NCI-H446 (cell line): Measurements from ENCODE around the gene EGFLAM.
"Not testable (repeated sequence)": the region's sequence is repeated elsewhere in the genome, so short reads cannot be mapped to it uniquely, and the experiment has no call there.

Experiments
- DNase-seq, 2 experiments: peaks; one replicate each; lab custom pipeline; 2025; lab: John Stamatoyannopoulos, UW

EGFLAM gene

DNA sequence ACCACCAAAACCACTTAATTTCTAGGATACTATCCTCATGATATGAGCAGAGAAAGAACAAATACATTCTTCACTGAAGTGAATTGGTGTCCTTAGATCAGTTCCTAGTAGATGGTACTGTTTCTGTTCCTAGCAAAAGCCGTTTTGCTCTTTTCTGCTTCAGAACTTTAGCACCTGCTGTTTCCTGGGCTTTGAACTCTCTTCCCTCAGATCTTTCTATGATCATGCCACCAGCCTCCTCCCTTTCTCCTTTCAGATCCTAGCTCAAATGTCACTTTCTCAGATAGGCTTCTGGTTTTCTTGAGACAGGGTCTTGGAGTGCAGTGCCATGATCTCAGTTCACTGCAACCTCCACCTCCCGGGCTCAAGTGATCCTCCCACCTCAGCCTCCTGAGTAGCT is 118.0 kb downstream of the EGFLAM start:
- DNase-seq, result no peak

GRCh38 chr5:38378579-38378978 is 120.2 kb downstream of the EGFLAM start:
- no peak for DNase-seq

DNA sequence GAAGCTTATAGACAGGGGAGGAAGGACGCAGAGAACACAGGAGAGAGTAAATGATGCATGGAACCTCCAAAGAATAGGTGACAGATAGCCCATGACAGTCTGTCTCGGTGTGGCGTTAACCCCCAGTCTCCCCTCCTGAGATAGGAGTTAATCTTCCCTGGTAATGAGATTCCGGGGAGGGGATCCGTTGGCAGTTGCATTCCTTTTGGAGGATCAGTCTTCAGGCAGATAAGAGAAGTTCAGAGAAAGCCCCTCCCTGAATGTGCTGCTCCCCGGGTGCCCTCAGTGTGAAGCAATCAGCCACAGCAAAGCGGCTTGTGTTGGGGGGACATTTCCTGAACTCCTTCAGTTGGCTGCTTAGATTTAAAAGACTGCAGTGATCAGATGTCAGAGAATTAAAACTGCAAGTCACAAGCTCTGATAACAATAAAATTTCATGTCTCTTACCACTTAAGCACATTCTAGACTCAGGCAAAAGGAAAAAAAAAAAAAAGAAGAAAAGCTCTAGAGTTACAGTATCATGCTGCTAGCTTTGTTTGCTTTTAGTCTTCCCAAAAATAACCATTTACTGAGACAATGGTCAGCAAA is 121.1 kb downstream of the EGFLAM start:
- DNase-seq, result no peak

DNA sequence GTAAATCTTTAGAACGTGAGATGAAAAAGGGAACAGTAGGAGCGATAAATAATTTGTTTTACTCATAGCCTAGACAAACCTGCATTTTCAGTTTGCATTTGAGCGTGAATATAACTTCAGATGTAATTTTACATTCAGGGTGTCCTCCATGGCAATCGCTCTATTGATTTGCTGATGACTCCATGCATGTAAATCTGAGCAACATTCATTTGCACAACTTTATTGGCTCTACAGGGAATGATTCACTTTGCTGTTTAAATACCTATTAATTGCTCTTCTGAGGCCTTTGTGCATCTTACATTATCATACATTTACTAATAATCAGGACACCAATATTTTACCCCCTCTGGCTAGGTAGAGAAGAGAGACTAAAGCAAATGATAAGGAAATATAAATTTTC is 122.2 kb downstream of the EGFLAM start:
- DNase-seq, result no peak

DNA sequence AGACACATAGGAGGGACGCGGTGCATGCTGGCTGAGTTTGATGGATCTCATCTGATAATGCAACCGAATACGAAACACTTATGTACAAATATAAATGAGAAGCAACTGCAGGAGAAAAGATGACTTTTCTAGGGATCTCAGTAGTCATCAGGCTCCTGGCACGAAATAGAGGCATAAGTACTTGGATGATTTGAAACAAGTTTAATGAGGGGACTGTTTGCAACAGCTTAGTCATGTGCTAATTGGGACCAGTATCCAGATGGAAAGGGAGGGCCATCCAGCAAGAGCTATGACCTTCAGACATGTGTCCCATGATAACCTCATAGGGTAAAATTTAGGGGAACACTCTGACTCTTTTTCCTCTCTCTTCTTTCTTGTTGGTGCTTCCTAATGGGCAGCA is 123.0 kb downstream of the EGFLAM start:
- no peak for DNase-seq

DNA sequence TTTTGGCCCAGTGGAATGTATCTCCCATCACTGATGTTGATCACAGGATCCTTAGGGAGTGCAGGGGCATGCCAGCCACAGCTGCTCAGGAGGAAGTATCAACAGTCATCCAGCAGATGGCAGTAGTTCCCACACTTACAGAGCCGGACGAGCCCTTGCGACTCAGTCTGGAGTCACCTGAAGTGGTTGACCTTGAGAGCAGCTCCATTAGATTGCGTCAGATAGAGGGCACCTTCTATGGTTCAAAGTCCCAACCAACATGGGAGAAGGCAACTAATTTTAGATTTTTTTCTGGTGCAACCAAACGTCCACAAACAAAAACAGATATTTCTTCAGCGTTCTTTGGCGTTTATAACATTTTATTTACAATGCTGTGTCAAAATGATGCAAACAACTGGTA is 124.5 kb downstream of the EGFLAM start:
- peak; percentile 63 to 80 for DNase-seq

DNA sequence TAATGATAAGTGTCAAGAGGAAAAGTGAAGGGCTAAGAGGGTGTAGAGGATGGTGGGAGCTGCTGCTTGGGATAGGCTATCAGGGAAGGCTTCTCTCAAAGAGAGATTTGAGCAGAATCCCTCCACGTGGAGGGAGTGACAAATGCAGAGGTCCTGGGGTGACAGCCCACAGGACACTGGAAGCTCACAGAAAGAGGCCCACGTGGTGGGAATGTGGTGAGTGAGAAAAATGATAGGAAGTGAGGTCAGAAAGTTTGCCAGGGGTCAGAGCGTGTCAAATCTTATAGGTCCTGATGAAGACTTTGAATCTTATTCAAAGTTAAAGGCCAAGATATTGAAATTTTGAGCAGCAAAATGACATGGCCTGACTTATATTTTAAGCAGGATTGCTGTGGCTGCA is 125.3 kb downstream of the EGFLAM start:
- DNase-seq, result no peak

DNA sequence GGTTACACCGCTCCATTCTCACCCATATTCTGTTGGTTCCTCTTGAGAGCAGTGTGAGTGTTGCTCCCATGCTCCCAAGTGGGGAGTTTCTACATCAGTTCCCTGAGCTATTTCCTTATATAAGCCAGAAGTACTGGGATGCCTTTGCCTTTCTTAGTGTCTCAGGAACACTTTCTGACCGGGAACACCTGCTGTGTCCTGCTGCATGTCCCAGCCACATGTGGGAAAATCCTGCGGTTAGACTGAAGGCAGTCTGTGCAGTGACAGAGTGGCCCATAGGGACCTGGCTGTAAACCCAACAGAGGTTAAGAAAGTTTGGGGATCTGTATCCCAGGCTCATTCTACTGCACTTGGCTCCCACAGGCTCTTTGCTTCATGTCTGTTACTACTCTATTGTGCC is 126.0 kb downstream of the EGFLAM start:
- no peak for DNase-seq

GRCh38 chr5:38387161-38387560 is 128.8 kb downstream of the EGFLAM start:
- DNase-seq, result peak in 1 of 2 experiments; percentile 28

- DNase-seq, result no peak
Observed at GRCh38 chr5:38393636-38394035, 135.3 kb downstream of the EGFLAM start.

DNA sequence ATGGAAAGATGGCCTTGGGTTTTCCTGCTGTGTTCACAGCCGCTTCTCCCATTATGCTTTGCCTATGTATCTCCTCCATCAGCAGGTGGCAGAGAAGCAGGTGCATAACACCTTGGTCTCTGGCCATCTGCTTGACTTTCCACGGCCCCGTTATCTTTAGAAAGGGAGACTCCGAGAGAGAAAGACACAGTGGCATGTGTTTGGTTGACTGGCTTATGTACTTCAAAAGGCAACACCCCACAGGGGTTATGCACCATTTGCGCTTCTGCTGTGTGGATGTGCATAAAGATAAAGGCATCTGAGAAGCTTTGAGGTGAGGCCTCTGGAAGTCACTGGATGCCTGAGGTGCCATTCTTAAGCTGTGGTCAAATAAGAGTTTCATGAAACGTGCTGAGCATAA is 138.4 kb downstream of the EGFLAM start:
- no peak for DNase-seq

- no peak for DNase-seq
Observed at GRCh38 chr5:38400365-38400764, 142.0 kb downstream of the EGFLAM start.

- no peak for DNase-seq
Observed at GRCh38 chr5:38401145-38401544, 142.8 kb downstream of the EGFLAM start.

GRCh38 chr5:38403406-38403805 is 145.0 kb downstream of the EGFLAM start:
- DNase-seq, result no peak

DNA sequence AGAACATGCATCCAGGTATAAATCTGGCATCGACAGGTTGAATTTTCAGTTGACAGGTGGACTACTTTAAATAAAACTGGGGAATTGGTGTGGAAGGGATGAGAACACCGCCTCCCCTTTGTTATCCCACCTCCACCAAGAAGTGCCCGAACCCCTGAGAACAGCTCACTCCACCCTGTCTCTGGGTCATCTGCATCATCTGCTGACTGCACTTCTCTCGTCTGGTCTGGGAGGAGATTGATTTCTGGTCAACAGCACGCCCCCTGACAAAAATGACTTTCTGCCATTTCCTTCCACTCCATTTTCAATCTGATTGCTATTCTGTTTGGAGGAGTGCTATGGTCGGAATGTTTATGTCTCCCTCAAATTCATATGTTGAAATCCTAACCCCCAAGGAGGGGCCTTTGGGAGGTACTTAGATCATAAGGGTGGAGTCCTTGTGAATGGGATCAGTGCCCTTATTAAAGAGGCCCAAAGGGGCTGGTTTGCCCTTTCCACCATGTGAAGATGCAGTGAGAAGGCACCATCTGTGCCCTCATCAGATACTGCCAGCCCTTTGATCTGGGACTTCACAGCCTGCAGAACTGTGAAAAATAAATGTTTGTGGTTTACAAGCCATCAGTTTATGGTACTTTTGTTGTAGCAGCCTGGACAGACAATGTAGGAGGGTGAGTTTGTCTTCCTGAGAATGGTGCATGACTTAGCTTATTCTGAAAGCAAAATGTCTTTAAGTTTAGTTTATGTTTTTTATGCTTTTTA is 145.7 kb downstream of the EGFLAM start:
- no peak for DNase-seq

DNA sequence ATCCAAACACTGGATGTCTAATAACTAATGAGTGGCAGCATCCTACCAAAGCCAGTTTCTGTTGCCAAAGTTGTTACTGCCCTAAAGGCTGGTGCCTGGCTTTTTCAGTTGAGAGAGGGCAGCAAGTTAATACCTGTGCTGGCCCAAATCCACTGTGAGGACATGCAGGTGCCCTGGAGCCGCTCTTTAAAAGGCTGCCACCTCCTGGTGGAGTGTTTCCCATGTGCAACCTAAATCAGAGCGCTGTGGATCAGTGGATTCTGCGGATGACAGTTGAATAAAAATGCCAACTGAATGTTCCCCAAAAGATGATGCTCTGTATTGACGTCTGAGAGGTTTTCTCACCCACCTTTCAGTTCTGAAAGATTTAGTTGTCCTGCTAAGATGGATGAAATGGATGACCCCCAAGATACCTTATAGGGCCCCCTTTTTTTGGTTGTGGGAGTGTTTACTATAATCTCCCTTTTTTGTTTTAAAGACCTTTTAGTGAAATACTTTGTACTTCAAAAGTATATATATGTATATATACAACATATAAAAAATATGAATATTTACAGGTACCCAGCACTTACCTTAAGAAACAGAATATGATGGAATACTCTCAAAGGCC is 146.4 kb downstream of the EGFLAM start:
- DNase-seq, result no peak

DNA sequence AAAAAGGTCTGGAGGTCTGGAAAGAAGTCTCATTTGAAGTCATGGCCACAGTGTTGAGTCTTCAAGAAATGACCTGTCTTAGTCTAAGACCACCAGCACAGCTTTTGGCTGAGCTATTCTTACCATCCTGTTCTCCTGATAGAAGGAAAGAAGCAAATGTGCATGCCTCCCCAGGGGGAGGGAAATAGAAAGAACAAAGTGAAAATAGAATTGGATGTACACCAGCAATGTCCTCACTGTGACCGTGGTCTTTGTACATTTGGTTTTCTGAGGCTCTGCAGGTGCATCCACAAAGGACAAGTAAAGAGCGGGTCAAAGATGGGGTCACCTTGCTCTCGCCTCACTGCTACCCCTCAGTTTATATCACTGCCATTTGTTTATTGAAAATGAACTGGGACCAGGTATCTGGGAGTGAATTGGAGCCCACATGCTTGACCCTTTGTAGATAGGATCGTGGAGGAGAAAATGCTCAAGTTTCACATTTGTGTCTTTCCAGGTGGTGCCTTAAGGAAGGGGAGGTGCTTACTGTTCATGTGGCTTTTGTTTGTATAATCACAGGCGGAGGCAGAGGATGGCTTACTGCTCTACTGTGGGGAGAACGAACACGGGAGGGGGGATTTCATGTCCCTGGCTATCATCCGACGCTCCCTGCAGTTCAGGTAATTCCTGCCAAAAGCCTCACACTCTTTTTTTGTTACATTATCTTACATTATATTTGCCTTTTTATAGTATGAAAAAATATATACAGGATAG is 150.3 kb downstream of the EGFLAM start:
- no peak for DNase-seq

- DNase-seq, result no peak
Observed at GRCh38 chr5:38410304-38410990, 152.1 kb downstream of the EGFLAM start.

GRCh38 chr5:38413696-38414095 is 155.3 kb downstream of the EGFLAM start:
- DNase-seq, result no peak

GRCh38 chr5:38414348-38414747 is 156.0 kb downstream of the EGFLAM start:
- no peak for DNase-seq

- not testable (repeated sequence) for DNase-seq
Observed at GRCh38 chr5:38415772-38416171, 157.4 kb downstream of the EGFLAM start.

DNA sequence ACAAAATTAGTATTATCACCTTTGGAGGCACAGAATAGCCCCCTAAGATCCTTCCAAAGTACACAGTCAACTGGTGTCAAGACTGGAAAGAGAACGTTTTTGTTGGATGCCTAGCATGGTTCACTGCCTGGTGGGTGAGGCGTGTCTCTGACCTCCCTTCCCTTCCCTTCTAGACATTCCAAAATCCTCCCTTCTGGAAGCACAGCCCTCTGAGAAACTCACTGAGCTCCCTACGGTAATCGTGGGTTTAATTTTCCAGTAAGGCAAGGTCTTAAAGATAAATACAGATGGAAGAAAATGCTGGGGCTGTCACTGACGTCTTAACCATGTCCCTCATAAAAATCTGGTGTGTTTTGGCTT is 159.3 kb downstream of the EGFLAM start:
- DNase-seq, result no peak
